ENCODE data around the gene POLR1A. TPM values are rescaled to one million over a fixed set of nuclear protein-coding genes. Genes with fewer than 3 reads are reported as not detected.

POLR1A gene
- total RNA-seq, 3 donors from 2014 or later = 12.4 to 19.4 (median 13.1) TPM

DNA sequence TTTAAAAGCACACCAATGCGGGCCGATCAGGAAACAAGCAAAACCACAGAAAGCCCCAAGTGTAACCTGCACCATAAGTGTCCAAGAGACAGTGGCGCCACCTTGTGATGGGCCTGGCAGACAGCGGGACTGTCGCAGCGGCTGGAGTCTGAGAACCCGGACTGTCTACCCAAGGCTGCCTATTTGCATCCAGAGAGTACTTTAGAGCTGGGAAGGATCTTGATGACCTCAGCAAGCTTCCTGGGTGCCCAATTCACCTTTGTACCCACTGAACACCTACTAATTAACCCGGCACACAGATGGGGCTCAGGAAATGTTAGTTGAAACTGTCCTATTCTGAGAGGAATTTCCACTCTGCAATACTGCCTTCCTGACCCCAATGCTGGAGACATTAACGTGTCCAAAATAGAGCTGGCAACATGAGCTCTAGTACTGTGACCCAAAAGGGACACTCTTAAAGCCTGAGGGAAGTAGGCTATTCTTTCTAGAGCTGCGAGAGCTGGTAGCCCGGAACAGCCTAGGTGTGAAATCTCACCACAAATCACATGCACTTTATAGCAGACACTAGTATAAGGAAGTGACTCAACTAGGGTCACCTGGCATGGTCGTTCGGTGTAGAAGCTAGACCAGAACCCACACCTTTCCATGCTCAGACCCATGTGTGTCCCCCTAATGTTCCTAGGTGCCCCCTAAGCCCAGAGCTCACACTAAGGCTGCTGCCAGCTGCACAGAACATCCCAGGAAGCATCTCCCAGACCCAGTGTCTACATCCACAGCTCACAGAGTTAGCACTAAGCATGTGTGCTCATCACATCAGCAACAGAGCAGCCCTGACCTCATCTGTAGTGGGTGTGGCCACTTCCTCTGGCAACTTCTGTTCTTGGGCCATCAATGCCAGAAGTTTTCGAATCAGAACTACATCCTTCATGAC, 25.4 kb downstream of the POLR1A start:
- Histone ChIP-seq H3K36me3 (no peaks in the 10 kb centered on the region), H3K9me3 (no peaks in the 10 kb centered on the region), H3K27ac (peak overlapping the region in 1 of 2 donors; percentile 19), H3K4me1 (no peaks in the 10 kb centered on the region), H3K4me3 (no peak overlapping the region), H3K27me3 (no peaks in the 10 kb centered on the region)
- intact Hi-C loops (cut with DNase I; ENCODE audit: low total_unique reads) = loop anchor here (5.0 kb wide), 1 partner anchor 258 kb away; no protein-coding TSS in a partner anchor
- no peak for TF ChIP-seq POLR2A (IDR thresholded peaks at IDR 0.05)
- peak in 1 of 3 donors; percentile 27 for TF ChIP-seq POLR2AphosphoS5 (IDR thresholded peaks at IDR 0.05)
- TF ChIP-seq, protein P1, sequence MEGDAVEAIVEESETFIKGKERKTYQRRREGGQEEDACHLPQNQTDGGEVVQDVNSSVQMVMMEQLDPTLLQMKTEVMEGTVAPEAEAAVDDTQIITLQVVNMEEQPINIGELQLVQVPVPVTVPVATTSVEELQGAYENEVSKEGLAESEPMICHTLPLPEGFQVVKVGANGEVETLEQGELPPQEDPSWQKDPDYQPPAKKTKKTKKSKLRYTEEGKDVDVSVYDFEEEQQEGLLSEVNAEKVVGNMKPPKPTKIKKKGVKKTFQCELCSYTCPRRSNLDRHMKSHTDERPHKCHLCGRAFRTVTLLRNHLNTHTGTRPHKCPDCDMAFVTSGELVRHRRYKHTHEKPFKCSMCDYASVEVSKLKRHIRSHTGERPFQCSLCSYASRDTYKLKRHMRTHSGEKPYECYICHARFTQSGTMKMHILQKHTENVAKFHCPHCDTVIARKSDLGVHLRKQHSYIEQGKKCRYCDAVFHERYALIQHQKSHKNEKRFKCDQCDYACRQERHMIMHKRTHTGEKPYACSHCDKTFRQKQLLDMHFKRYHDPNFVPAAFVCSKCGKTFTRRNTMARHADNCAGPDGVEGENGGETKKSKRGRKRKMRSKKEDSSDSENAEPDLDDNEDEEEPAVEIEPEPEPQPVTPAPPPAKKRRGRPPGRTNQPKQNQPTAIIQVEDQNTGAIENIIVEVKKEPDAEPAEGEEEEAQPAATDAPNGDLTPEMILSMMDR (IDR thresholded peaks at IDR 0.05) = peak; percentile 29 to 79 (median 76)
- peak; percentile 66 to 78 for DNase-seq (ENCODE audit: low spot score in 2 of 2)

DNA sequence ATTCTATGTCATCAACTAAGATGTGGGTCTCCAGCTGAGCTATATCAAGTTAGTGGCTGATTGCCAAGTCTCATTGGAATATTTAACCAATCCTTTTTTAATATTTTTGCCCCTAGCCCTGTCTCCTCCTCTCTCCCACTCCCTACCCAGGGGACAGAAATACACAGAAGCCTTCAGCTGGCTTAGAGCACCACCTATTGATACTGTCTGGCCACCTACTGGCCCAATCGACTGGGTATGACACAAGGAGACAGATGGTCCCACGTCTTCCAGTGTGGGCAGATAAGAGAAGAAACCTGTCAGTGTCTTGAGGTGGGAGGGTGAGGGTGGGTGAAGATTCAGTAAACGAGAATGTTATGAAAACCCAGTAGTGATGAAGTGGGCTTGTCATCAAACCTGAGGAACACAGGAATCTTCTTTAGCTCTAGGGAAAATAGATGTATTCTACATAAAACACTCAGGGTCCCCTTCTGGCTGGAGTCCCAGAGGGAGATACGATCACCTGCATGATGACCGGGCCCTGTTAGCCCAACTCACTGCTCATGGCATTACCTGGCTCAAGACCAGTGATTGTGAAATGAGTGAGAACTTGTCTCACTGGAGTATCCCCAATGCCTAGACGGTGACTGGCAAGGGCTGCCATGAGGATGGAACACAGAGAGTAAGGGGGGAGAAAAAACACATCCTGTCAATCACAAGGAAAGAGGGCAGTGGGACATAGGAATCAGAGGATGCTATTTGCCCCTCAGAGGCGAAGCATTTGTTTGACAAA, 26.7 kb downstream of the POLR1A start:
- Histone ChIP-seq H3K9me3 (no peaks in the 10 kb centered on the region), H3K4me3 (no peak overlapping the region), H3K27me3 (no peaks in the 10 kb centered on the region), H3K36me3 (no peaks in the 10 kb centered on the region), H3K27ac (no peak overlapping the region), H3K4me1 (no peaks in the 10 kb centered on the region)
- TF ChIP-seq POLR2AphosphoS5 (IDR thresholded peaks at IDR 0.05) (no peak), POLR2A (IDR thresholded peaks at IDR 0.05) (no peak)
- TF ChIP-seq, protein P1 (IDR thresholded peaks at IDR 0.05) = peak in 2 of 3 donors; percentile 51 to 53
- intact Hi-C loops (cut with DNase I; ENCODE audit: low total_unique reads) = no loop called here
- DNase-seq (ENCODE audit: low spot score in 2 of 2) = no peak

DNA sequence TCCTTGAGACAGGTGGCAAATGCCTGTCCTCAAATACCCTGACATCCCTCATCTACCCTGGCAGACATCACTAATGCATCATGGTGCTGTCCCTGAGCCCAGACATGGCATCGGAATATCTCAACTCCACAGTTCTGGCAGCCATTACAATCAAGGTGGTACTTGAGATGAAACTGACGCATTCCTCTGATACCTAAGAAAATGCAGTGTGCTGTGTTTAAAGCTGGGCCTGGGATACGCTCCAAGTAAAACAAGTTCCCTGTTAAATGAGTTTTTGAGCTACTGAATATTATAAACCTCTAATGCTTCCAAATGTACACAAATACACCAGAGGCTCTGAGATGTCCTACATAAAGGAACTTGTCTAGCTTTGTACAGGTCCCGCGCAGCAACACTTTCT, 29.8 kb downstream of the POLR1A start:
- Histone ChIP-seq H3K9me3 (no peaks in the 10 kb centered on the region), H3K4me1 (no peaks in the 10 kb centered on the region), H3K27me3 (no peaks in the 10 kb centered on the region), H3K4me3 (no peak overlapping the region), H3K36me3 (no peaks in the 10 kb centered on the region), H3K27ac (no peak overlapping the region)
- TF ChIP-seq, protein P1 (IDR thresholded peaks at IDR 0.05) = no peak
- TF ChIP-seq POLR2AphosphoS5 (IDR thresholded peaks at IDR 0.05) (no peak), POLR2A (IDR thresholded peaks at IDR 0.05) (no peak)
- intact Hi-C loops (cut with DNase I; ENCODE audit: low total_unique reads) = no loop called here
- DNase-seq (ENCODE audit: low spot score in 2 of 2) = no peak

DNA sequence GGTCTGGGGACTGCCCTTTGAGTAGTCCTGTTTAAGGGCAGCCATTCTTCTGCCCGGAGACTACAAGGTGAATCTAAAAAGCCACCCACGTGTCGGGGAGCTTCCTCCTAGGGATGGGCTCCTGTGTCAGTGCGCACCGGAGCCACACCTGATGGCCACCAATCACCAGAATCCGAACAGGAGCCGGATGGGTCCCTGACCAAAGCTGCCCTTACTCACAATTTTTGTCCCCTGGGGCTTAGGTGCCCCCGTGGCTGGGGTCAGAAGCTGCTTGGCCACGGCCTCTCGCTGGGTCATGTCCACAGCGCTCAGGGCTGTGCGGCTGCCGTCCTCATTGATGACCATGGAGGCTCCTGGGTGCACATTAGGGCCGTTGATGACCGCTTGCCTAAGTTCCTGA, 30.9 kb downstream of the POLR1A start:
- Histone ChIP-seq H3K4me3 (no peak overlapping the region), H3K27me3 (no peaks in the 10 kb centered on the region), H3K4me1 (no peaks in the 10 kb centered on the region), H3K27ac (no peak overlapping the region), H3K9me3 (no peaks in the 10 kb centered on the region), H3K36me3 (no peaks in the 10 kb centered on the region)
- no peak for DNase-seq (ENCODE audit: low spot score in 2 of 2)
- TF ChIP-seq POLR2AphosphoS5 (IDR thresholded peaks at IDR 0.05) = no peak
- TF ChIP-seq, protein P1 (IDR thresholded peaks at IDR 0.05) = no peak
- no peak for TF ChIP-seq POLR2A (IDR thresholded peaks at IDR 0.05)
- intact Hi-C loops (cut with DNase I; ENCODE audit: low total_unique reads) = no loop called here
